Measurements from ENCODE around the gene ASB2.

Gene ASB2

GRCh38 chr14:93924592-93925355 lies 51.6 kb downstream of the ASB2 start:
- no peak overlapping the region for H3K27ac ChIP-seq
- no peak for TF ChIP-seq ZFX (IDR thresholded peaks at IDR 0.05)
- TF ChIP-seq, protein P1, sequence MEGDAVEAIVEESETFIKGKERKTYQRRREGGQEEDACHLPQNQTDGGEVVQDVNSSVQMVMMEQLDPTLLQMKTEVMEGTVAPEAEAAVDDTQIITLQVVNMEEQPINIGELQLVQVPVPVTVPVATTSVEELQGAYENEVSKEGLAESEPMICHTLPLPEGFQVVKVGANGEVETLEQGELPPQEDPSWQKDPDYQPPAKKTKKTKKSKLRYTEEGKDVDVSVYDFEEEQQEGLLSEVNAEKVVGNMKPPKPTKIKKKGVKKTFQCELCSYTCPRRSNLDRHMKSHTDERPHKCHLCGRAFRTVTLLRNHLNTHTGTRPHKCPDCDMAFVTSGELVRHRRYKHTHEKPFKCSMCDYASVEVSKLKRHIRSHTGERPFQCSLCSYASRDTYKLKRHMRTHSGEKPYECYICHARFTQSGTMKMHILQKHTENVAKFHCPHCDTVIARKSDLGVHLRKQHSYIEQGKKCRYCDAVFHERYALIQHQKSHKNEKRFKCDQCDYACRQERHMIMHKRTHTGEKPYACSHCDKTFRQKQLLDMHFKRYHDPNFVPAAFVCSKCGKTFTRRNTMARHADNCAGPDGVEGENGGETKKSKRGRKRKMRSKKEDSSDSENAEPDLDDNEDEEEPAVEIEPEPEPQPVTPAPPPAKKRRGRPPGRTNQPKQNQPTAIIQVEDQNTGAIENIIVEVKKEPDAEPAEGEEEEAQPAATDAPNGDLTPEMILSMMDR (conservative IDR thresholded peaks at IDR 0.05), result no peak

- no peak for TF ChIP-seq ZFX (IDR thresholded peaks at IDR 0.05)
- TF ChIP-seq, protein P1 (conservative IDR thresholded peaks at IDR 0.05), result no peak
- H3K27ac ChIP-seq, result no peak overlapping the region
These were observed 52.7 kb downstream of the ASB2 start for GRCh38 chr14:93923626-93924025.

GRCh38 chr14:93921001-93921806 lies 55.2 kb downstream of the ASB2 start:
- TF ChIP-seq ZFX (IDR thresholded peaks at IDR 0.05), result no peak
- TF ChIP-seq, protein P1 (conservative IDR thresholded peaks at IDR 0.05), result no peak
- H3K27ac ChIP-seq, result no peak overlapping the region

GRCh38 chr14:93917141-93917540 lies 59.2 kb downstream of the ASB2 start:
- H3K27ac ChIP-seq, result no peak overlapping the region
- TF ChIP-seq, protein P1 (conservative IDR thresholded peaks at IDR 0.05), result no peak
- TF ChIP-seq ZFX (IDR thresholded peaks at IDR 0.05), result no peak

DNA sequence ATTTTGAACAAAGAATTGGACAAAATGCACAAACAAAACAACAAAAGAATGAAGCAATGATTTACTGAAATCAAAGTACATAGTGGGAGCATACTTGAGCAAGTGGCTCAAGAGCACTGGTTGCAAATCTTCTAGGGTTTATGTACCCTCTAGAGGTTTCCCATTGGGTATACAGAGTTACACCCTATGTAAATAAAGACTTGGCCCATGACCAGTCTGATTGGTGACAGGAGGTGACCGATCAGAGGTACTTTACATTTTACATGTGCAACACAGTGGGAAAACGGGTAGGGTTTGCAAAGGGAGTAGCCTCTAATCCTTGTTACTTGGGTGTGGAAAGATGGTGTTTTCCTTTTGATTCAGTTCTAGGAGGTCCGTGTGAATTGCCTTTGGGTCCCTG lies 59.9 kb downstream of the ASB2 start:
- H3K27ac ChIP-seq, result no peak overlapping the region
- TF ChIP-seq, protein P1 (conservative IDR thresholded peaks at IDR 0.05), result no peak
- TF ChIP-seq ZFX (IDR thresholded peaks at IDR 0.05), result no peak

DNA sequence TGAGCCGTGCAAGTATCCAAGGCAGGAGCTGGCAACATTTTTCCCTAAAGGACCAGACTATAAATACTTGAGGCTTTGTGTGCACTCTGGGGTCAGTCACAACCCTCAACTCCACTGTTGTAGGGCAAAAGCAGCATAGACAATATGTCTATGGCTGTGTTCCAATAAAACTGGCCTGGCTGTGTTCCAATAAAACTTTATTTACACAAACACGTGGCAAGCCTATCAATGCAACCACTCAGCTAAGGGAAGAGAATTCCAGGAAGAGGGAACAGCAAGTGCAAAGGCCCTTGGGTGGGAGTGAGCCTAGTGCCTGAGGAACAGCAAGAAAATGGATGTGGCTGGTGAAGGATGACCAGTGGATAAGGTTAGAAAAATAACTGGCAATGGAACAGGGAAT lies 60.6 kb downstream of the ASB2 start:
- H3K27ac ChIP-seq, result no peak overlapping the region
- TF ChIP-seq, protein P1 (conservative IDR thresholded peaks at IDR 0.05), result no peak
- no peak for TF ChIP-seq ZFX (IDR thresholded peaks at IDR 0.05)

- no peak for TF ChIP-seq ZFX (IDR thresholded peaks at IDR 0.05)
- TF ChIP-seq, protein P1 (conservative IDR thresholded peaks at IDR 0.05), result no peak
- no peak overlapping the region for H3K27ac ChIP-seq
These were observed 61.2 kb downstream of the ASB2 start for GRCh38 chr14:93915070-93915705.
